Activated T-helper 1 cell treated with Interleukin-2 at 50 U/mL for 16 hours (primary cell): Measurements from ENCODE around the gene EP400.

Experiments
- DNase-seq: peaks from one replicate; pipeline ENCODE4 v3.0.0-alpha.2; 2020; ENCODE audit warnings: low read depth

Gene EP400

GRCh38 chr12:132021031-132021871, 71.5 kb downstream of the EP400 start:
- DNase-seq, result no peak

- no peak for DNase-seq
These were observed 72.2 kb downstream of the EP400 start for GRCh38 chr12:132021965-132022364.

GRCh38 chr12:132023658-132024057, 73.9 kb downstream of the EP400 start:
- no peak for DNase-seq

GRCh38 chr12:132024758-132025157, 75.0 kb downstream of the EP400 start:
- DNase-seq, result no peak

DNA sequence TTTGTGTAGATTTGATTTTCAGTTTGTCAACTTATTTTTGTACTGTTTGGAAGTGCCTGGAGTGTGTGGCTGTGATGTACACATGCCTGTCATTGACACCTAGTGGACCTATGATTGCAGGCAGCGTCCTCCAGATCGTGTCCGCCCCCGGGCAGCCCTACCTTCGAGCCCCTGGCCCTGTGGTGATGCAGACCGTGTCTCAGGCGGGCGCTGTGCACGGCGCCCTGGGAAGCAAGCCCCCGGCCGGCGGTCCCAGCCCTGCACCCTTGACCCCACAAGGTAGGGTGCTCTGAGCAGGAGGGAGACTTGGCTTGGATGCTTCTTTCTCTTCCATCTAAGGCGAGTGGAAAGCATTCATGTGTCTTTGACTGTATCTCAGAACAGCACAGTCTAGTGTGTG, 75.8 kb downstream of the EP400 start:
- no peak for DNase-seq

DNA sequence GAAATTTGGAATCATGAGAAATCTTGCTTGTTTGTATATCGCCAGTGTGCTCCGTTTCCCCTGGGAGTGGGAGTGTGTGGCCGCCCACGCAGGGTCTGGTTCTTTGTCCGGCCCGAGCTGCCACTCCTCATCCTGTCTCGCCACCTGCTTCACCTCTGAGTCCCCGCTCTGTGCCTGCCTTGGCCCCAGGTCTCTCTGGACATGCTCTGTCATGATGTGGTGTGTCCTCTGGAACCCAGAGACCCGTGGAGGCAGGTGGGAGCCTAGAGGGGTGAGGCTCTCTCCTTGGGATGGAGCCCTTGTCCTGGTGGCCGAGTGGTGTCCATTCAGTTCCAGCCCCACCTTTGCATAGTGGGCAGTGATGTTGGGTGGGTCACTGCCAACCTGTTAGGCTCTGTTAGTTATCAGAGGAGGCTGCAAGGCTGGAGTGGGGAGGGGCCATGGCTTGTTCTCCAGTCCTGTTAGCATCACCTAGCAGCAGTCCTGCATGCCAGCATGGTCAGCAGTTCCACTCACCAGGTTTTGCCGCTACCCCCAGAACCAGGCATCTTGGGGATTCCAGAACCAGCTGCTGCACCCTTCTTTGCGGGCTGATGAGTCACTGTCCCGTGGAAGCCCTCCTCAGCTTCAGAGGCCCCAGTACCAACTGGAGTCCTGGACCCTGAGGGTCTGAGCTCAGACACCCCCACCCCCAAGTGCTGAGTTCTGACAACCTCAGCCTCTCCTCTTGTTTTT, 76.5 kb downstream of the EP400 start:
- DNase-seq, result no peak

GRCh38 chr12:132026796-132027500, 77.2 kb downstream of the EP400 start:
- no peak for DNase-seq

- DNase-seq, result no peak
These were observed 77.9 kb downstream of the EP400 start for GRCh38 chr12:132027636-132028035.

- DNase-seq, result no peak
These were observed 78.4 kb downstream of the EP400 start for GRCh38 chr12:132028111-132028510.

- no peak for DNase-seq
These were observed 80.0 kb downstream of the EP400 start for GRCh38 chr12:132029503-132030300.

DNA sequence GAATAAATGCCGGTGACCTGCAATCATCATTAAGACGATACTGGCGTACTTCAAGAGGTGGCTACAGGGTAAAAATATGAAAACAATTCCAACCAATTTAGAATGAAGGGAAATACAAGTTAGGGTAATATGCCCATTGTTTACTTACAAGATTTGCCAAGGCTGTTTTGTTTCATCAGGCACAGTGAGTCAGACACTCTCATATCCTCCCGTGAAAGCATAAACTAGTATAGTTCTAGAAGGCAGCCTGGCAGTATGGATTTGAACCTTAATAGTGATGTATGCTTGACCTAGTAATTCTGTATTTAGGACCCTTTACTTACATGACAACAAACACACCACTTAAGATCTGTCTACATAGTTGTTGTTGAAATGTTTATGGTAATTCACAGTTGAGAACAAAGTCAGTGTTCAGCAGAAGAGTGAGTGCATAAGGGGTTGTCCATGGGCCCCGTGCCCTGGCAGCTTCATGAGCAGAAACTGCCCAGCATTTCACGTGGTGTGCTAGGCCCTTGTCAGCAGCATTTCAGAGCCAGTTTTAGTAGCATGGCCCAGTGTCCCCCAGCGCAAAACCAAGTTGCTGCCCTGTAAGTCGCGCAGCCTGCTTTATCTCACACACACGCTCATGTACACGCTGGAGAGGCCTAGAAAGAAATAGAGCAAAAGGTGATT, 80.8 kb downstream of the EP400 start:
- no peak for DNase-seq

DNA sequence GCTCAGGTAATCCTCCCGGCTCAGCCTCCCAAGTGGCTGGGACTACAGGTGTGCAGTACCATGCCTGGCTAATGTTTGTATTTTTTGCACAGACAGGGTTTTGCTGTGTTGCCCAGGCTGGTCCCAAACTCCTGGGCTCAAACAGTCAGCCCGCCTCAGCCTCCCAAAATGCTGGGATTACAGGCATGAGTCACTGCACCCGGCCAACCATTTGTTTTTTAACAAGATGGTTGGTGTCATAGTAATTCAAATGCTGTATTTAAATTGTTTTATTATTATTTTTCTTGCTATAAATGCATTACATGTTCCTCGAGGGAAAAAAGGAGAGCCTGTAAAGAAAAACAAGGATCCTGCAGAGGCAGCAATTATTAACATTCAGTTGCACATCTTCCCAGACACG, 83.9 kb downstream of the EP400 start:
- DNase-seq, result no peak

- no peak for DNase-seq
These were observed 86.4 kb downstream of the EP400 start for GRCh38 chr12:132036063-132036683.

GRCh38 chr12:132040906-132041606, 91.3 kb downstream of the EP400 start:
- DNase-seq, result no peak

- no peak for DNase-seq
These were observed 93.5 kb downstream of the EP400 start for GRCh38 chr12:132043216-132043615.

DNA sequence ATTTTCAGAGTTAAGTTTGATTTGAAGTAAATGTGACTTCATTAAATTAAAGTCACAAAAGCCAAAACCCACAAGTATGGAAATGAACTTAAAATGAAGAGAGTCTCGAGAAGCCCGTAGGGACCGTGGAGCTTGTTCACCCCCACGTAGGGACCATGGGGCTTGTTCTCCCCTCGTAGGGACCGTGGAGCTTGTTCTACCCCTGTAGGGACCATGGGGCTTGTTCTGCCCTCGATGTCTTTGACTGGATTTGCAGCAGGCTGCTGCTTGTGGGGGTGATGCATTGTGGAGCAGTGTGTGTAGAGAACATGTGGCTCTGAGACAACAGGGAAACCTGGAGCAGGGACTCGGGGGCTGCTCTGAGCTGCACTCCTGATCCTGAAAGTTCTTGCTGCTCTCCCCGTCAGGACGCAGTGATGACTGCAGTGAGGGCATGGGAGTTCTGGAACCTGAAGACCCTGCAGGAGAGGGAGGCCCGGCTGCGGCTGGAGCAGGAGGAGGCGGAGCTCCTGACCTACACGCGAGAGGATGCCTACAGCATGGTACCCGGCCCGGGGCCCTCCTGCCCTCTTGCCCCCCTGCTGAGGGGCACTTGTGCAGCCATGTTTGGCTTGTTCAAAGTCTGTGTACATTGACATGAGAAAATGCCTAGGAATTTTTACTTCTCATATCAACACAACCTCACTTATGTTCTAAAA, 94.2 kb downstream of the EP400 start:
- DNase-seq, result no peak

- DNase-seq, result no peak
These were observed 95.1 kb downstream of the EP400 start for GRCh38 chr12:132044661-132045412.

DNA sequence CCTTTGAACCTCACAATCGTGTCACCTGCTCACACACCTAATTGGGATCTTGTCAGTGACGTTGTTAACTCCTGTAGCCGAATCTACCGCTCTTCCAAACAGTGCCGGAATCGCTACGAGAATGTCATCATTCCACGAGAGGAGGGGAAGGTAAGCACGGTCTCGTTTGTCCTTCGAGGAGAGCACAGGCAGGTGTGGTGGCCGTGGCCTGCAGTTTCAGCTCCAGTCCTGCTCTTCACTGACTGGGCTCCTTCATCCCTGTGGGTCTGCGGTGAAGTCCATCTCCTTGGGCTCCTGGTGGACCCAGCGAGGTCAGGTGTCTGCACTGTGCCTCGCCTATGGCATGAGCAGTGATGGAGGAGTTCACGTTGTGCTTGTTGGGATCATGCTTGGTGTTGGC, 96.0 kb downstream of the EP400 start:
- DNase-seq, result no peak

- no peak for DNase-seq
These were observed 96.8 kb downstream of the EP400 start for GRCh38 chr12:132046561-132046960.
